Measurements from ENCODE around the gene NIN. TPM values are rescaled to one million over a fixed set of nuclear protein-coding genes. Genes with fewer than 3 reads are reported as not detected.

The NIN gene
- total RNA-seq, 1 donor from 2014 or later, result 104 TPM

GRCh38 chr14:50759800-50760543 is 71.0 kb downstream of the NIN start:
- Mint-ChIP-seq H3K27me3 (ENCODE audit: unreplicated experiment) (no peaks in the 10 kb centered on the region), H3K36me3 (ENCODE audit: unreplicated experiment) (no peaks in the 10 kb centered on the region), H3K4me1 (ENCODE audit: low read depth, unreplicated experiment) (peaks cover 3% of the 10 kb centered on the region), H3K4me3 (ENCODE audit: unreplicated experiment) (no peak overlapping the region), H3K9me3 (ENCODE audit: unreplicated experiment) (peaks cover 2% of the 10 kb centered on the region), H3K27ac (ENCODE audit: unreplicated experiment) (no peak overlapping the region)
- DNase-seq, result no peak
- TF ChIP-seq, protein P1, sequence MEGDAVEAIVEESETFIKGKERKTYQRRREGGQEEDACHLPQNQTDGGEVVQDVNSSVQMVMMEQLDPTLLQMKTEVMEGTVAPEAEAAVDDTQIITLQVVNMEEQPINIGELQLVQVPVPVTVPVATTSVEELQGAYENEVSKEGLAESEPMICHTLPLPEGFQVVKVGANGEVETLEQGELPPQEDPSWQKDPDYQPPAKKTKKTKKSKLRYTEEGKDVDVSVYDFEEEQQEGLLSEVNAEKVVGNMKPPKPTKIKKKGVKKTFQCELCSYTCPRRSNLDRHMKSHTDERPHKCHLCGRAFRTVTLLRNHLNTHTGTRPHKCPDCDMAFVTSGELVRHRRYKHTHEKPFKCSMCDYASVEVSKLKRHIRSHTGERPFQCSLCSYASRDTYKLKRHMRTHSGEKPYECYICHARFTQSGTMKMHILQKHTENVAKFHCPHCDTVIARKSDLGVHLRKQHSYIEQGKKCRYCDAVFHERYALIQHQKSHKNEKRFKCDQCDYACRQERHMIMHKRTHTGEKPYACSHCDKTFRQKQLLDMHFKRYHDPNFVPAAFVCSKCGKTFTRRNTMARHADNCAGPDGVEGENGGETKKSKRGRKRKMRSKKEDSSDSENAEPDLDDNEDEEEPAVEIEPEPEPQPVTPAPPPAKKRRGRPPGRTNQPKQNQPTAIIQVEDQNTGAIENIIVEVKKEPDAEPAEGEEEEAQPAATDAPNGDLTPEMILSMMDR (IDR thresholded peaks at IDR 0.05; ENCODE audit: partially characterized antibody, unreplicated experiment), result no peak

DNA sequence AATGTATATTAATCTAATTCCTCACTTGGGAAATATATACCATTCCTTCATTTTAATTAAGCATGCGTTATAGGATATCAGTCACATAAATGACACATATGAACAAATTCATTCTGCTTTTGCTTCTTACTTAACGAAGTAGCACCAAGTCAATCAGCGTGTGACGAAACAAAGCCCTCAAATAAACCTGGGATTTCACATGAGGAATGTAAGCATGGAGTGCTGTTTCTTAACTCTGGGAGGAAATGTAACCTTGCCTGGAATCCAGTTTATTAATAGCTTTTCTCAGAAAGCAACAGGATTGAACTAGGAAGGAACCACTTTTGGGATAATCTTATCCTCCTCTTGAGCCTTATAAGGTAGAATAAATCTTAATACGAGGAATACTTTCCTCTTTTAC is 72.0 kb downstream of the NIN start:
- Mint-ChIP-seq H3K4me1 (ENCODE audit: low read depth, unreplicated experiment) (peaks cover 3% of the 10 kb centered on the region), H3K4me3 (ENCODE audit: unreplicated experiment) (no peak overlapping the region), H3K27ac (ENCODE audit: unreplicated experiment) (no peak overlapping the region), H3K36me3 (ENCODE audit: unreplicated experiment) (no peaks in the 10 kb centered on the region), H3K9me3 (ENCODE audit: unreplicated experiment) (peaks cover 2% of the 10 kb centered on the region), H3K27me3 (ENCODE audit: unreplicated experiment) (no peaks in the 10 kb centered on the region)
- TF ChIP-seq, protein P1 (IDR thresholded peaks at IDR 0.05; ENCODE audit: partially characterized antibody, unreplicated experiment), result no peak
- DNase-seq, result no peak

- DNase-seq, result no peak
- H3K4me1 Mint-ChIP-seq (ENCODE audit: low read depth, unreplicated experiment), result peaks cover 3% of the 10 kb centered on the region
- no peak overlapping the region for H3K4me3 Mint-ChIP-seq (ENCODE audit: unreplicated experiment)
- H3K36me3 Mint-ChIP-seq (ENCODE audit: unreplicated experiment), result no peaks in the 10 kb centered on the region
- H3K27me3 Mint-ChIP-seq (ENCODE audit: unreplicated experiment), result no peaks in the 10 kb centered on the region
- H3K27ac Mint-ChIP-seq (ENCODE audit: unreplicated experiment), result no peak overlapping the region
- H3K9me3 Mint-ChIP-seq (ENCODE audit: unreplicated experiment), result peaks cover 2% of the 10 kb centered on the region
- TF ChIP-seq, protein P1 (IDR thresholded peaks at IDR 0.05; ENCODE audit: partially characterized antibody, unreplicated experiment), result no peak
These were observed 72.7 kb downstream of the NIN start for GRCh38 chr14:50758305-50758704.

DNA sequence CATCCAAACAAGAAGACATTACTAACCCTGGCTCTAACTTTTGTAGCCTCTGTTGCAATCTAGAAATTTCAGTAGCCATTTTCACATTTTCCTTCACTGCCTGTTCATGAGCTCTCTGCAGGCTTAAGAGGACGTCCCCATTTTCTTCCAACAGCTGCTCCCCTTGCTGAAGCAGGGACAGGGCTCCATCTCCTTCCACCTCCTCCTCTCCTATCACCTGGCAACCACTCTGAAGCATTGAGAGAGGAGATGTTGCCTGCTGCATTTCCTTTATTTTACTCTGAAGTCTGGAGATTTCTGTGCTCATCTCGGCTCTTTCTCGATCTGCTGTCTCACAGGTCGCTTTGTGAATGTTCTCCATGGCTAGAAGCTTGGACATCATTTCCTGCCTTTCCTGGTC is 73.3 kb downstream of the NIN start:
- TF ChIP-seq, protein P1 (IDR thresholded peaks at IDR 0.05; ENCODE audit: partially characterized antibody, unreplicated experiment), result no peak
- DNase-seq, result no peak
- peaks cover 3% of the 10 kb centered on the region for H3K4me1 Mint-ChIP-seq (ENCODE audit: low read depth, unreplicated experiment)
- H3K4me3 Mint-ChIP-seq (ENCODE audit: unreplicated experiment), result no peak overlapping the region
- no peaks in the 10 kb centered on the region for H3K36me3 Mint-ChIP-seq (ENCODE audit: unreplicated experiment)
- H3K27me3 Mint-ChIP-seq (ENCODE audit: unreplicated experiment), result no peaks in the 10 kb centered on the region
- peaks cover 2% of the 10 kb centered on the region for H3K9me3 Mint-ChIP-seq (ENCODE audit: unreplicated experiment)
- no peak overlapping the region for H3K27ac Mint-ChIP-seq (ENCODE audit: unreplicated experiment)

GRCh38 chr14:50756300-50756699 is 74.7 kb downstream of the NIN start:
- peaks cover 2% of the 10 kb centered on the region for H3K9me3 Mint-ChIP-seq (ENCODE audit: unreplicated experiment)
- H3K27me3 Mint-ChIP-seq (ENCODE audit: unreplicated experiment), result no peaks in the 10 kb centered on the region
- no peaks in the 10 kb centered on the region for H3K36me3 Mint-ChIP-seq (ENCODE audit: unreplicated experiment)
- no peak overlapping the region for H3K4me3 Mint-ChIP-seq (ENCODE audit: unreplicated experiment)
- DNase-seq, result no peak
- H3K27ac Mint-ChIP-seq (ENCODE audit: unreplicated experiment), result no peak overlapping the region
- TF ChIP-seq, protein P1 (IDR thresholded peaks at IDR 0.05; ENCODE audit: partially characterized antibody, unreplicated experiment), result no peak
- no peaks in the 10 kb centered on the region for H3K4me1 Mint-ChIP-seq (ENCODE audit: low read depth, unreplicated experiment)
